ENCODE data around the gene ASPSCR1.

The ASPSCR1 gene, protein sequence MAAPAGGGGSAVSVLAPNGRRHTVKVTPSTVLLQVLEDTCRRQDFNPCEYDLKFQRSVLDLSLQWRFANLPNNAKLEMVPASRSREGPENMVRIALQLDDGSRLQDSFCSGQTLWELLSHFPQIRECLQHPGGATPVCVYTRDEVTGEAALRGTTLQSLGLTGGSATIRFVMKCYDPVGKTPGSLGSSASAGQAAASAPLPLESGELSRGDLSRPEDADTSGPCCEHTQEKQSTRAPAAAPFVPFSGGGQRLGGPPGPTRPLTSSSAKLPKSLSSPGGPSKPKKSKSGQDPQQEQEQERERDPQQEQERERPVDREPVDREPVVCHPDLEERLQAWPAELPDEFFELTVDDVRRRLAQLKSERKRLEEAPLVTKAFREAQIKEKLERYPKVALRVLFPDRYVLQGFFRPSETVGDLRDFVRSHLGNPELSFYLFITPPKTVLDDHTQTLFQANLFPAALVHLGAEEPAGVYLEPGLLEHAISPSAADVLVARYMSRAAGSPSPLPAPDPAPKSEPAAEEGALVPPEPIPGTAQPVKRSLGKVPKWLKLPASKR

DNA sequence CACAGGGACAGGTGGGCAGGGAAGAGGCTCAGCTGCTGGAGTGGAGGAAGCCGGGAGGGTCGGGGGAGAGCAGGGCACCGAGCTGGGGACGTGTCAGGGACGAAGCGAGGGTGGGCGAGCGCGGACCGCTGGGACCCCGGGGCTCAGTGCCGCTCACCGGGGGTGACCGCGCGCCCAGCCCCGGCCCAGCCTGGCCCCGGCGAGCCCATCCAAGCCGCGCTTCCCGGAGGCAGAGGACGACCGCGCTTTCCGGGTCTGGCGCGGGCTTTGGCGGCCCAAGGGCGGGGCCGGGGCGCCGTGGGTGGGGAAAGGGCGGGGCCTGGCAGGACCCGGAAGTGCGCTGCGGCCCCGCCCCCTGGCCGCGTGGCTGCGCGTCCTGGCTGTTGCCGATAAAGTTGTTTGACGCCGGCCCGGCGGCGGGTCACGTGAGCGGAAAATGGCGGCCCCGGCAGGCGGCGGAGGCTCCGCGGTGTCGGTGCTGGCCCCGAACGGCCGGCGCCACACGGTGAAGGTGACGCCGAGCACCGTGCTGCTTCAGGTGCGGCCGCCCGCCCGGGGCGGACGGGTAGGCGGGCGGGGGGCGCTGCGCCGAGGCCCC, at the start of gene ASPSCR1:
ASPSCR1 (plus strand) TSS at position 419 of the 598 bp plus-strand sequence; CDS start at position 437, 18 bp downstream.
- H3K4me3 ChIP-seq (ENCODE audit: low read depth, low read length), result peak within 1 kb of the TSS; percentile 69

DNA sequence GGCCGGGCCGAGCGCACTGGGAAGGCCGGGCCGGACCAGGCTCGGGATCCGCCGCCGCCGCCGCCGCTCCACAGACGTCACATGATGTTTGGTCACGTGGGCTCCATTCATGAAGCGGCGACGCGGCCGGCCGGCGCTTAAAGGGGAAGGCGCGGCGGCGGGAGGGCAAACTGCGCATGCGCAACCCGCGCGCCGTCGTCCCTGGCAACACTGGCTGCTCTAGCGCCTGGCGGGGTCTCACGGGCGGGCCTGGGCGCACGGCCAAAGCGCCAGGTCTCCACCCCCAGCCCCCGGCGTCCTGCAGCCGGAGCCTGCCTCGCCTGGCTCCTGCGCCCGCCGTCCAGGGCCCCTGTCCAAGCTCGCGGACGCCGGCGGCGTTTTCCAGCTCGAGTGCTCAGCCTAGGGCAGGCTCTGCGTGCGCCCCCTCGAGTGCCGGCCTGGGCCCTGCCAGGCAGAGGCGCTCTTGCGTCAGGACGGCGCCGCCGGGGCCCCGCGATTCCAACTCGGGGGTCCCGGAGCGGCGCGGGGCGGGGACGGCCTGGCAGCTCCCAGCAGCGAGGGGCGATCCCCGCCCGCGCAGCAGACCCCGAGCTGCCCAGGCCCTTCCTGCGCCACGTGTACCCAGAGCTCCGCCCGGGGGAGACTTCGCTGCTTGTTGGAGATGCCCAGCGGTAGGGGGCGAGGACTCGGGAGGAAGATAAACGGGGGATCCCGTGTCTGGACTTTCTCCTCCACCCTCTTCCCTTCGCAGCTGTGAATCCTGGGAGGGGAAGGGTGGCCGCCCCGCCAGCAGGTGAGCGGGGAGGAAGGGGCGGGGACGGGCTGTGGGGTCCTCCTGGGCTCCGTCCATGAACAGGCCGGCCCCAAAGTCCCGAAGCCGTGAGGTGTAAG, 49.5 kb upstream of the ASPSCR1 start, which contains the start of gene MAFG:
MAFG (minus strand) TSS at position 83 of the 891 bp plus-strand sequence. CDS start 4,550 bp downstream, outside the sequence.
- H3K4me3 ChIP-seq (ENCODE audit: low read depth, low read length), result peak within 1 kb of the TSS; percentile 54

DNA sequence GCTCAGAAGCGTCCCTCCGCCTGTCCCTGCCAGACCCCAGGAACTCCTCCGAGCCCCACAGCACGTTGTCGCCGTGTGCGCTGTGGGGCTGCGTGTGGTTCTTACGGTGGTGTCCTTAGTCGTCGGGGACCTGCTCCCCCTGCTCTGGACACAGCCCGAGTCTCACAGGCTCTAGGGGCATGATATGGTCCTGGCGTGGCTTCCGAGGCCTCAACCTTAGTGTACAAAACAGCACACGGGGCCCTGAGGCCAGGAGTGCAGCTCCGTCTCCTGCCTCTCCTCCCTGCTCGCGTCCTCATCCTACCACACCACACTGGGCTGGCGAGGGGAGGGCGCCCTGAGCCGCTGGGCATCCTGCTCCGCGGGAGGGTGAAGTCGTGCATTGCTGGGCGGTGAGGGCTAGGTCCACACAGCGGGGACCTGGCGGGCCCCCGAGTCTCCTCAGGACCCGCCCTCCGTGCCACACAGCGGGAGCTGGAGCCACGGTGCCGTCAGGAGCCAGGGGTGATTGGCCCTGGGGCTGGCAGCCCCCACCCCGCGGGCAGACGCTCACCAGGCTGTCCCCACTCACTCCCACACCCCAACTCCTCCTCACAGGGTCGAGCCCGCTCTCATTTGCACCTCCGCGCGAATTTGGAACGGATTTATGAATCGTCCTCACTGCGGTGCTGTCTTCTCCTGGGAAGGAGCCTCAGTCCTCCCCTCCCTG, 48.7 kb upstream of the ASPSCR1 start:
- peak overlapping the region; percentile 50 for H3K4me3 ChIP-seq (ENCODE audit: low read depth, low read length)

DNA sequence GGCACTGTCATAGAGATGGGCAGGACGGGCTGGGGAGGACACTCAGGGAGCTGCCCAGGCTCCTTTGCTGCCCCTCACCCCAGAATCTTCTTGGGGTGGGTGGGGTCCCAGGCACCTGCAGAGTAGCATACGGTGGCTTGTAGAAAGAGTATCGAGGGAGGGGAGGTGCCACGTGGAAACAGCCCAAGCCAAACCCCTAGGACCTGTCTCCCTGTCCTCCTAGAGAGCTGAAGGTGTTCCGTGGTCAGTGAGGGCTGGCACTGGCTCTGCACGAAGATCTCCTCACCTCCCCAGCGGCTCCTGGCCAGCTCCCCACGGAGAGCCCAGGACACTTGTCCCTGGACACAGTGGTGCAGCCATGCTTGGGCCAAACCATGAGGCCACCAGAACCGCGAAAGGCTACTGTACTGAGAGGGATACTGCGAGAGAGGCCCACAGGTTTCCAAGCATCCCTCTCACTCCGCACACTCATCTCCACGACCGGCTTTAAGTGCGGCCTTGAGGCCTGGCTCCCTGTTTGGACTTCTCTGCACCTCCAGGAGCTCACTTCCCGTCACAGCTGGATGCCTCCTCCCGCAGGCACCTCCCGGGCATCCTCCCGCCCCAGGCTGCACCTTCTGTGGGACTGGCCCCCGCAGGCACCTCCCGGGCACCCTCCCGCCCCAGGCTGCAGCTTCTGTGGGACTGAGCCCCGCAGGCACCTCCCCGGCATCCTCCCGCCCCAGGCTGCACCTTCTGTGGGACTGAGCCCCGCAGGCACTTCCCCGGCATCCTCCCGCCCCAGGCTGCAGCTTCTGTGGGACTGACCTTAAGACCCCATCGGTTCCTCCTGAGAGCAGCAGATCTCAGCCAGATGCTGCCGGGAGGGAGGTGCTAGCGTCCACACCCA, 47.9 kb upstream of the ASPSCR1 start:
- no peak overlapping the region for H3K4me3 ChIP-seq (ENCODE audit: low read depth, low read length)

DNA sequence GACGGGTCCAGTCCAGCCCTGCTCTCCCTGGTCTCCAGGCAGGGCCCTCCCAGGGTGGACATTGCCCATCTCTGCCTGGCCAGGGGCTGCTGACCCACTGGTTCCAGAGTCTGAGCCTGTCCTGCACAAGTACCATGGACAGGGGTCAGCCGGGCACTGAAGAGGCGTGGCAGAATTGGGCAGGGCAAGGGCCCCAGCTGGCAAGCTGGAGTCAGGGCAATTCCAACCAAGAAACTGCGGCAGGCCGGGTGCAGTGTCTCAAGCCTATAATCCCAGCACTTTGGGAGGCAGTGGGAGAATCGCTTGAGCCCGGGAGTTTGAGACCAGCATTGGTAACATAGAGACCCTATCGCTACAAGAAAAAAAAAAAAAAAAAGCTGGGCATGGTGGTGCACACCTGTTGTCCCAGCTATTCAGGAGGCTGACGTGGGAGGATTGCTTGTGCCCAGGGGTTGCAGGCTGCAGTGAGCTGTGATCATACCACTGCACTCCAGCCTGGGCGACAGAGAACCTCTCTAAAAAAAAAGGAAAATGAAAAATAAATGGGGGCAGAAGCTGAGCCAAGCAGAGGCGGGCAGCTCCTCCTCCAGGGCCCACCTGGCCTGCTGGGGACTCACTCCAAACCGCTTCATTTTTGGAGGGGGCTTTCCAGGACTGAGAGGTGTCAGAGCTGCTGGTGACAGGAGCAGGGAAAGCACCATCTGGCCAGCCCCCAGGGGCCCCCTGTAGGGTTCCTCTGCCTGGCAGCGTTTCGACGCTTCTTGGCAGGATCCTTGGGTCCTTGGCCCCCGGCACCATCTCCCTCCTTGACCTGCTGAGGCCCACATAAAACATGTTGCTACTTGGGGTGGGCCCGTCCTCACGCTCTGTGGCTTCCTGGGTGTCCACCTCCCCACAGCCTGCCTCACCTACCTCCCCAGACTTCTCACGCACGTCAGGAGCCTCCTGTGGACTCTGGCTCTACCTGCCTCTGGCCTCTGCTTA, 47.0 kb upstream of the ASPSCR1 start:
- H3K4me3 ChIP-seq (ENCODE audit: low read depth, low read length), result no peak overlapping the region

DNA sequence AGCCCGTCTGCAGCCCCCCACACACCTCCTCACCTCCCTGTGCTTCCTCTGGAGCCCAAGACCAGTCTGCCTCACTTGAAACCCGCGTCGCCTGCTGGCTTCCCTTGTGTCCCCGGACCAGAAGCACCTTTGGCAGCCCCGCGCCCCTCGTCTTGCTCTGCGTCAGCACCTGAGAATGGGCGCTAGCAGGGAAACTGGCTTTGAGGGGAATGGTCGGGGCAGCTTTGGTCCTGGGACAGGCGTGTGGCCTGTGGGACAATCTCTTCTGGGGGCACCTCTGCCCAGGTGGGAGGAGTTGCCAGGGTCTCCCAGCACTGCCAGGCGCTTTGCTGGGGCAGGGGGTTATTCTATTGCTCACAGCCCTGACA, 46.3 kb upstream of the ASPSCR1 start:
- no peak overlapping the region for H3K4me3 ChIP-seq (ENCODE audit: low read depth, low read length)

DNA sequence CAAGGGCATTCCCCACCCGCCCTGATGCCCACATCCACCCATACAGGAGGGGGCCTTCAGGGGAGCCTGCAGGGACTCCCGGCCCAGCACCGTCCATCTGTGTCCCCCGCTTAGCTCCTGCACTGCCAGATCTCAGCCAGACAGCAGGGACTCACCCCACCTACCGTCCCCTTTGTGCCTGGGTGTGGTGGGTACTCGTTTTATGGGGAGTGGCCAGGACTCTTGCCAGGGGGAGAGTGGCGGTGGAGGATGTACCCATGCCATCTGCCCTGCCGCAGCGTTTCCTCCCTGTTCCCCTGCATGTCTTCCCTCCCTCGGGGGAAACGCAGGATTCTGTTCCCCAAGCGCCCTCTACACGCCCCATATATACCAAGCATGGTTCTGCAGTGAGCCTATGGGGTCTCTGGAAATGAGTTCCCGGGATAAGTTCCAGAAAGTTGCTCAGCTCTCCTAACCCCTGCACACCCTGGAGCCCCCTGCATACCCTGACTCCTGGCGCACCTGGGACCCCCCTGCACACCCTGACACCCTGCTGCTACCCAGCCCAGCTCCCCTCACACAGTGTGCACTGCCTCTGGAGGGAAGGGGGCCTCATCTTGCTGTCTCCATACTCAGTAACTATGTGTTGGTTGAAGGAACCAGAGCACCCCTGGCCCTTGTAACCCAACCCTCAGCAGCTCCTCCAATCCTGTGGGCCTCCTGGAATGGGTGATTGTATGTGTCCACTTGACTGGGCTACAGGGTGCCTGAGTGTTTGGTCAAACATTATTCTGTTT, 45.7 kb upstream of the ASPSCR1 start:
- H3K4me3 ChIP-seq (ENCODE audit: low read depth, low read length), result no peak overlapping the region

DNA sequence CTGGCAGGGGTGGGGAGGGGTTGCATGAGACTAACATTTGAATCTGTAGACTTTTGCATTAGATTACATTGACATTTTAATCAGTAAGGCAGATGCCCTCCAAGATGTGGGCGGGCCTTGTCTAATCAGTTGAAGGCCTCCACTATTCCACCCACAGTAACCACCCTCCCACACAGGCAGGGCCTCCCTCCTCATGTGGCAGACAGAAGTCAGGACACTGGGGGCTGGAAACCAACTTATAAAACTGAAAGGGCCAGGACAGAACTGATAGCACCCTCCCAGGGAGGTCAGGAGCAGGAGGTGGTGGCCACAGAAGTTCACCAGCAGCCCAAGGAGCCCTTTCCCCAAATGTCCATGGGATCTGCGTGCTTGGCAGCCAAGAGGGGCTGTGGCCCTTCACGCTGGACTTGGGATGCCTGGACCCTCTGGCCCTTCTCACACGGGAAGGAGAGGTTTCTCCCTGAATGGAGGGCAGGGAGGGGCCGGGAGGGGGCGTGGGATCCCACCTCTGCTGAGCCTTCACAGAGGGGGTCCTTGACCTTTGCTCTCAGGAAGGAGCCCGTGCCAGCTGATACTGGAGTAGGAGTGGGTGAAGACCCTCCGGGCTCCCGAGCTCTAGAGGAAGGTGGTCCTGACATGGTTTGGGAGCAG, 45.0 kb upstream of the ASPSCR1 start:
- H3K4me3 ChIP-seq (ENCODE audit: low read depth, low read length), result no peak overlapping the region

DNA sequence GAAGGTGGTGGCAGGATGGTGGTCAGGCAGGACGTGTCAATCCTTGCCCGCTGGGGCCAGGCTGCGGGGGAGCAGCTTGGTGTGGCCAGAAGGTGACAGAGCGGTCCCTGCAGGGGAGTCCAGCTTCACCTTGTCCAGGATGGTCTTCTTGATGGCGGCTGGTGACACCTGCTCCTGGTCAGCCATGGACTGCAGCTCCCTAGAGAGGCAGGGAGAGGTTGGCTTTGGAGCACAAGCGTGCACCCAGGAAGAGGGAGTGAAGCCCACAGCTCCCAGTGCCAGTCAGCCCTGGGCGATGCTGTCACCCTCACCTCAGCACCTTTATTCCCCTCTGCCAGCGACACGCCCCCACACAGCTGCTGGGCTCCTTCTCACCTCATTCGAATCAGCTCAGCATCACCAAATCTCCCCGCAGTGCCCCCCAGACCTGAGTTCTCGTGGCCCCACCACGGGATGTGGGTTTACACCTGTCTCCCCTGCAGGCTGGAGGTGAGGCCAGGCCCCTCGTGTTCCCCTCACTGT, 44.2 kb upstream of the ASPSCR1 start:
- no peak overlapping the region for H3K4me3 ChIP-seq (ENCODE audit: low read depth, low read length)

DNA sequence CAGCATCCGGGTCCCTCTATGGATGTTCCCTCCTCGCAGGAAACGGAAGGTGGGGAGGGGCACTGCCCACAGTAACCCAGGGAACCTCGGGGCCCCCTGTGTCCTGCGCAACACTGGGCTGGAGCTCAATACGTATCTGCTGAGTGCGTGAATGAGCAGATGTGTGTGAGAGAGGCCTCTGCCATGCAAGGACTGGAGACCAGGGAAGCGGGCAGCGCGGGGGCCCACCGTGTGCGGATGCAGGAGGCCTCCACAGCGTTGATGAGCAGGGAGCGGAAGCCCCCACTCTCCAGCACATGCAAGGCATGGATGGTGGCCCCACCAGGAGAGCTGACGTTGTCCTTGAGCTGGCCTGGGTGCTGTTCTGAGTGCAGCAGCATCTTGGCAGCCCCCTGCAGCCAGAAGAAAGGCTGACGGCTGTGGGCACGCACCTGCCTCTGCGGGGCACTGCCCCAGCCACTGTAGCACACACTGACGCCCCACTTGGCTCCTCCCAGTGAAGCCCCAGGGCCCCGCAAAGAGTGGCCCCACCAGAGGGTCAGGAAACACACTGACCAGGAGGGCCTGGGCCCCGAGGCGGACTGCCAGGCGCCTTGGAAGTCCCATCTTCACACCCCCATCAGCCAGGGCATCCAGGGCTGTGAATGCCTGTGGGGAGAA, 43.2 kb upstream of the ASPSCR1 start:
- no peak overlapping the region for H3K4me3 ChIP-seq (ENCODE audit: low read depth, low read length)

DNA sequence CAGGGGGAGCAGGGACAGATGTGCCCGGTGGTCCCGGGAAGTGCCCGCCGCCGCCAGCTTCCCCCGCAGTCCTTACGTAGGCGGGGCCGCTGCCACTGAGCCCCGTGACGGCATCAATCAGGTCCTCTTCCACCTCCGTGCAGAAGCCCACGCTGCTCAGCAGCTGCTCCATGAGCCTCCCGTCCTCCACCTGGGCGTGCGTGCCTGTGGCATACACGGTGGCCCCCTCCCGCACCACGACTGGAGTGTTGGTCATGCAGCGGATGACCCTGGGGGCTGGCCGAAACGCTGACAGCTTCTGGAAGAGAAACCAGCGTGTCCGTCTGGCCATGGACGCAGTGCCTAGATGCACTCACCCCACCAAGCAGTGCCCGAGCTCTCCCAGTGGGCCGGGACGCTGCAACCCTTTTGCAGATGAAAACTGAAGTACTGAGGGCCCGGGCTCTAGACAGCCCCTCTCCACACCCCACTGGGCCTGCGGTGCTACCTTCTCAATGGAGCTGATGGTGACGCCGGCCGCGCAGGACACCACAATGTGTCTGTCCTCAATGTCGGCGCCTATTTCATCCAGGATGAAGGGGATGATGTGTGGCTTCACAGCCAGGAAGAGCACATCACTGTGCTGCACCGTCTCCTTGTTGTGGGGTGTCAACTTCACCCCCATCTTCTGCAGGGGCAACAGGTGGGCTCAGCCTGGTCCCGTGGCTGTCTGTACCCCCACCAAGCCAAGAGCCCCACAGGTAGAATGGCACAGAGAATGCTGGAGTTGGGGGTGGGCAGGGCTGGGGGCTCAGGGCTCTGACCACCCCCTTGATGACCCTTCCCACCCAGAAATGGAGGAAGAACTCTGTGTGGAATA, 42.4 kb upstream of the ASPSCR1 start:
- no peak overlapping the region for H3K4me3 ChIP-seq (ENCODE audit: low read depth, low read length)

DNA sequence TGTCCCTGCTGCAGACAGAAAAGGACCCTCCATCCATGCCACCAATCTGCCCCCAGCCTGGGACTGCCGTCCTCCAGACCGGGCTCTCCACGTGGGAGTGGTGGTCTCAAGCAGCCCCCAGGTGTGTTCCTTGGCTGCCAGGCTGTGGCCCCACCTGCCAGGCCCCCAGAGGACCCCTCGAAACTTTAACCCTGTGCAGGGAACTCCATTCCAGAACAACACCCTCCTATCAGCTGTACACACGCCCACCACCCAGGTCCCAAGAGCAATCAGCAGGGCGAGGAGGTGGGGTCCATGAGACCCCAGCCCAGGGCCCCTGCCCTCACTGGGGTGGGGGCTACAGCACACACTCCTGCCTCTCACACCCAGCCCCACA, 41.7 kb upstream of the ASPSCR1 start:
- peak overlapping the region; percentile 13 for H3K4me3 ChIP-seq (ENCODE audit: low read depth, low read length)

DNA sequence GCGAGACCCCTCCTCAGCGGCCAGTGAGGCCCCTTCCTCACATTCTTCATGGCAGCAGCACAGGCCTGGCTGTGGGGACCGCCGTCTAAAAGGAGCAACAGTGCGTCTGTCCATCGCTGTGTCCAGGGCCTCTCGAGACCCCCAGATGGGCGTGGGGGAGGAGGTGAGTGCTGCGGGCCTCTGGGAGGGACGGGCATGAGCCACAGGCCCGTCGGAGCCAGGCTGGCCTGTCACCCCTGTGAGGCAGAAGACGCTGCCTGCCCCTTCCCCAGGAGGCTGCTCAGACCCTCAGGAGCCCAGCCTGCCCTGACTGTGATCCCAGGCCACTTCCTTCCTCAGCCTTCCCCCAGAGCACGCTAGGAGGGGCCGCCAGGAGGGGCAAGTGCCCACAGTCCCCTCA, 38.2 kb upstream of the ASPSCR1 start:
- no peak overlapping the region for H3K4me3 ChIP-seq (ENCODE audit: low read depth, low read length)

DNA sequence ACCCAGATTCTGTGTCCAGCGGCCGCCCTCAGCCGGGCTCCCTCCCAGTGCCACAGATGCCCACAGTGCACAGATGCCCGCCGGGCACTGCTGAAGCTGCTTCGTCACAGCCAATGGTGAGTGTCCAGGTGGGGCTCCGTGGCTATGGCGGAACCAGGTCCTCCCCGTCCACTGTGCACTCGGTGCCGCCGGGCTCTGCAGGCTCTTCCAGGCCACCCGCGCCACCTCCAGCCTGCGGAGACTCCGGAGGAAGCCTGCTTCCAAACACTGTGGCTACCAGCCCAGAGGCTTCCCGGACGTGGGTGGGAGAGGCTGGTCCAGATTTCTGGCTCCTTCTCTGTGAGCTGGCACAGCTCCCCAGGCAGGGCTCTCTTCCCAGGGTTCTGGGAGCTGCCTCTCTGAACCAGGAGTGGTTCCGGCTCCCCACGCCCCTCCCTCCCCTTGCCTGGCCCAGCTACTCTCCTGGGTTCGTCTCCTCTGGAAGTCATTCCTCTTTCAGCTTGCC, 37.5 kb upstream of the ASPSCR1 start:
- H3K4me3 ChIP-seq (ENCODE audit: low read depth, low read length), result no peak overlapping the region

Data from iPS-11a (cell line).